ENCODE results near the gene LDB2.

GRCh38 chr4:16754104-16754503, 144.3 kb downstream of the LDB2 start:
- TF ChIP-seq CTCF (IDR thresholded peaks at IDR 0.05; ENCODE audit: low read length) (no peak), EZH2 (IDR thresholded peaks at IDR 0.05; ENCODE audit: borderline replicate concordance, low read length) (no peak)

Measured in OCI-LY1 (cell line).